OCI-LY7 (cell line): Measurements from ENCODE around the gene ANTKMT.

Source experiments
- CTCF ChIP-seq: fragments of 200-600 bp; sonication (generic); conservative IDR thresholded peaks from 2 replicates; pipeline ENCODE4 v1.5.1; 2014; ENCODE audit warnings: mild to moderate bottlenecking, antibody characterized with exemption, low read length, moderate library complexity, mixed read lengths
- EZH2phosphoT487 ChIP-seq: fragments of 200-600 bp; sonication (generic); IDR thresholded peaks from 2 replicates; pipeline ENCODE4 v1.6.1; 2018; ENCODE audit warnings: low read depth, borderline replicate concordance, mild to moderate bottlenecking, mixed run types, antibody characterized with exemption, low read length, moderate library complexity, mixed read lengths

GRCh38 chr16:711084-711483 is 9.9 kb upstream of the ANTKMT start:
- TF ChIP-seq CTCF (no peak), EZH2phosphoT487 (no peak)
